ENCODE results near the gene EMP1. TPM values are rescaled to one million over a fixed set of nuclear protein-coding genes. Genes with fewer than 3 reads are reported as not detected.
A peak's percentile ranks its signal among the peaks of the same experiment; 100 is the strongest.

The EMP1 gene
- total RNA-seq, 1 experiment from 2014 or later = 193 TPM

DNA sequence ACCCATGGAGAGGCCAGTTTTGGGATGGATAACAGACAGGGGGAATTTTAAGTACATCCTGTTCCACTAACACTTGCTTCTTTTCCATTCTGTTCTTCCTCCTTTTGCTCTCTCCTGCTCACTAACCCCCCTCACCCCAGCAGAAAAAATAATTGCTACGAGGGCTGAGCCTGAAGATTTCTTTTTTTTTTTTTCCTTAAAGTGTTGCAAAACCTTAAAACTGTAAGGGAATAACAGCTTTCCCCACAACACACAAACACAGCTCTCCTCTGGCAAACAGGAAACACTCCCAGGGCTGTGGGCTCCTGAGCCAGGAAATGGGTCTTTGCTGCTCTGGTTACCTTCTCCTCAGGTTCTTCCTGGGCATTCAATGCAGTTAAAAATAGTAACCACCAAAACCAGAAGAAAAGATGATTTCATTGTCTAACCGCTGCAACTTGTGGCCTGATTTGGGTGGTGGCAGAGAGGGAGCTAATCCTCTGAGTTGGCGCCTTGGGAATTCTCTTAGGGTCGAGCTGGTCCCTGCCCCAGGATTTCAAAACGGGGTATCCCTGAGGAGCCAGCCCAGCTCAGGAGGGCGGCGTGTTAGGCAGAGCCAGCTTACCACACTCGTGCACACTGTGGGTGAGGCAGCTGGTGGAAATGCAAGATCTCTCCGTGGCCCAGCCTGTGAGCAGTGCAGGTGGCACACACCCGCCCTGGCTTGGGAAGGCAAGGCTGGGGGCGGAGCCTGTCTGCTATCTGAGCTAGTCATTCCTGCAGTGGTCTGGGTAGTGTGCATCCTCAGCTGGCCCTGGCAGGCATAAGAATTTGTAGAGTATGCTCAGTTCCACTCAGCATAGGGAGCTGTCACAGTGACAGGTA lies 17.1 kb upstream of the EMP1 start:
- Mint-ChIP-seq H3K4me1 (ENCODE audit: insufficient read depth, unreplicated experiment) (peaks cover 24% of the 10 kb centered on the region), H3K9me3 (ENCODE audit: unreplicated experiment) (no peaks in the 10 kb centered on the region), H3K27ac (ENCODE audit: low read depth, unreplicated experiment) (peak overlapping the region; percentile 69), H3K36me3 (ENCODE audit: insufficient read depth, unreplicated experiment) (no peaks in the 10 kb centered on the region), H3K4me3 (ENCODE audit: unreplicated experiment) (peak overlapping the region; percentile 49), H3K27me3 (ENCODE audit: insufficient read depth, unreplicated experiment) (no peaks in the 10 kb centered on the region)
- TF ChIP-seq, protein P1, sequence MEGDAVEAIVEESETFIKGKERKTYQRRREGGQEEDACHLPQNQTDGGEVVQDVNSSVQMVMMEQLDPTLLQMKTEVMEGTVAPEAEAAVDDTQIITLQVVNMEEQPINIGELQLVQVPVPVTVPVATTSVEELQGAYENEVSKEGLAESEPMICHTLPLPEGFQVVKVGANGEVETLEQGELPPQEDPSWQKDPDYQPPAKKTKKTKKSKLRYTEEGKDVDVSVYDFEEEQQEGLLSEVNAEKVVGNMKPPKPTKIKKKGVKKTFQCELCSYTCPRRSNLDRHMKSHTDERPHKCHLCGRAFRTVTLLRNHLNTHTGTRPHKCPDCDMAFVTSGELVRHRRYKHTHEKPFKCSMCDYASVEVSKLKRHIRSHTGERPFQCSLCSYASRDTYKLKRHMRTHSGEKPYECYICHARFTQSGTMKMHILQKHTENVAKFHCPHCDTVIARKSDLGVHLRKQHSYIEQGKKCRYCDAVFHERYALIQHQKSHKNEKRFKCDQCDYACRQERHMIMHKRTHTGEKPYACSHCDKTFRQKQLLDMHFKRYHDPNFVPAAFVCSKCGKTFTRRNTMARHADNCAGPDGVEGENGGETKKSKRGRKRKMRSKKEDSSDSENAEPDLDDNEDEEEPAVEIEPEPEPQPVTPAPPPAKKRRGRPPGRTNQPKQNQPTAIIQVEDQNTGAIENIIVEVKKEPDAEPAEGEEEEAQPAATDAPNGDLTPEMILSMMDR (IDR thresholded peaks at IDR 0.05; ENCODE audit: unreplicated experiment) = no peak
- no TSS peak for BruUV-seq (replicated peaks)
- intact Hi-C loops (cut with micrococcal nuclease) = no loop called here
- ChIA-PET POLR2A (interaction anchor here (0.6 to 11.1 kb wide), 16 partner anchors 10 to 455 kb away, joined by 3 to 364 read pairs (median 4); partner anchors contain the start of gene EMP1), CTCF (interaction anchor here (0.6 to 2.8 kb wide), 9 partner anchors 8 to 286 kb away, joined by 3 to 21 read pairs (median 4); partner anchors contain the start of gene EMP1)
- peak; percentile 64 for DNase-seq (ENCODE audit: unreplicated experiment)

DNA sequence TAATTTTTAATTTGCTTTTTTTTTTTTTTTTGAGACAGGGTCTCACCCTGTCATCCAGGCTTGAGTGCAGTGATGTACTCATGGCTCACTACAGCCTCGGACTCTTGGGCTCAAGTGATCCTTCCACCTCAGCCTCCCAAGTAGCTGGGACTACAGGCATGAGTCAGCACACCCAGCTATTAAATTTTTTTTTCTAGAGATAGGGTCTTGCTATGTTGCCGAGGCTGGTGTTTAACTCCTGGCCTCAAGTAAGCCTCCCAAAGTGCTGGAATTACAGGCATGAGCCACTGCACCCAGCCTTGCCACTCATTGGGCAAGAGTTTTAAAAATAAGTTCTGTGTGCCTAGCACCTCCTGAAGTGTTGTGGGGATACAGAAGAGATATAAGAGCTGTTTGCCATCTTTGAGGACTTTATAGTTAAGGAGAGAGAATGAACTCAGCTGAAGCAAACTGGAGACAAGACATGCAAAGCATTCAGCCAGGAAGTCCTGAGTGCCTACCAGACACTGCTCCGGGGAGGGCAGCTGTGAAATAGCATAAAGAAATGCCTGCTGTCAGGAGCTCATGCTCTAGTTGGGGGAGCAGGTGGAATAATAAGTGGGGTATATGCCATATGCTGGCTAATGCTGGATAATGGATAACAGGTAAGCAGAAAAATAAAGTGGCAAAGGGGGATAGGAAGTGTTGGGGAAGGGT lies 15.0 kb upstream of the EMP1 start:
- Mint-ChIP-seq H3K9me3 (ENCODE audit: unreplicated experiment) (no peaks in the 10 kb centered on the region), H3K4me1 (ENCODE audit: insufficient read depth, unreplicated experiment) (peaks cover 21% of the 10 kb centered on the region), H3K4me3 (ENCODE audit: unreplicated experiment) (no peak overlapping the region), H3K27ac (ENCODE audit: low read depth, unreplicated experiment) (no peak overlapping the region), H3K36me3 (ENCODE audit: insufficient read depth, unreplicated experiment) (no peaks in the 10 kb centered on the region), H3K27me3 (ENCODE audit: insufficient read depth, unreplicated experiment) (no peaks in the 10 kb centered on the region)
- BruUV-seq (replicated peaks) = no TSS peak
- ChIA-PET CTCF (interaction anchor here (0.8 to 1.0 kb wide), 3 partner anchors 15 to 143 kb away, joined by 3 to 4 read pairs (median 3); partner anchors contain the start of gene EMP1), POLR2A (interaction anchor here (0.9 to 11.1 kb wide), 2 partner anchors 10 to 18 kb away, joined by 3 to 364 read pairs; partner anchors contain the start of gene EMP1)
- DNase-seq (ENCODE audit: unreplicated experiment) = no peak
- TF ChIP-seq, protein P1 (IDR thresholded peaks at IDR 0.05; ENCODE audit: unreplicated experiment) = no peak
- intact Hi-C loops (cut with micrococcal nuclease) = no loop called here

DNA sequence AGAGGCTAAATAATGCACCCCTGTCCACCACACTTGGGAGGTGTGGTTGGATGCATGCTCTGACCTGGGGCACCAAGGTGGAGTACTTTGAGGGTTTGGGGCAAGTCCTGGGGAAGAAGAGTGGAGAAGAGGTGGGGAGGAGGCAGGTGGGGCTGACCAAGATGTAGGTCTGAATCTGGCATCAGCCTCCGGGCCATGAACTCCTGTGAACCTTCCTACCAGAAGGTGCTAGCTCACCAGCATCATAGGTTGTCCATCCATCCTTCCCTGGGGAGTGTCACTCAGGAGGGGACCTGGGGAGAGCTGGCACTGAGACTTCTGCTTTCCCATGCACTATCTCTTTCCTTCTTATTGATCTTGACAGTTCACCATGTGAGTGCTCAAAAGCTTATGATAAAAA lies 13.6 kb upstream of the EMP1 start:
- Mint-ChIP-seq H3K4me3 (ENCODE audit: unreplicated experiment) (no peak overlapping the region), H3K27me3 (ENCODE audit: insufficient read depth, unreplicated experiment) (no peaks in the 10 kb centered on the region), H3K9me3 (ENCODE audit: unreplicated experiment) (no peaks in the 10 kb centered on the region), H3K27ac (ENCODE audit: low read depth, unreplicated experiment) (no peak overlapping the region), H3K36me3 (ENCODE audit: insufficient read depth, unreplicated experiment) (no peaks in the 10 kb centered on the region), H3K4me1 (ENCODE audit: insufficient read depth, unreplicated experiment) (peaks cover 33% of the 10 kb centered on the region)
- ChIA-PET CTCF (no interaction called here), POLR2A (interaction anchor here (0.7 to 17.4 kb wide), 3 partner anchors 6 to 15 kb away, joined by 3 to 364 read pairs (median 4); no protein-coding TSS in a partner anchor)
- TF ChIP-seq, protein P1 (IDR thresholded peaks at IDR 0.05; ENCODE audit: unreplicated experiment) = no peak
- intact Hi-C loops (cut with micrococcal nuclease) = no loop called here
- BruUV-seq (replicated peaks) = no TSS peak
- no peak for DNase-seq (ENCODE audit: unreplicated experiment)

DNA sequence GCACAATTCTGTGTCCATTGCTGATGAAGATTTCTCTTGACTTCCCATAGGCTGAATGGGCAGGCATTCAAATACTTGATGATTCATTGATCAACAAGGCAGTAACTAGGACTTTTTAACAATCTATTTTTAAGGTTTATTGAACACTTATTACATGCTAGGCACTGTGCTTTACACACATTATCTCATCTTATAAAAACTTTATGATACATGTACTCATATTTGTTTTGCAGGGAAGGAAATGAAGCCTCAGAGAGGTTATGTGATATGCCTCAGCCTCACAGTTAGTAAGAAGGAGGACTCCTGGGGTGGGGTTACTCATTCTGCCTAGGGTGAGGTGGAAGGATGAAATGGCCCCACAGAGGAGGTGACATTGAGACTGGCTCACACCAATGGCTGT lies 12.9 kb upstream of the EMP1 start:
- ChIA-PET POLR2A (interaction anchor here (0.7 to 17.4 kb wide), 4 partner anchors 7 to 14 kb away, joined by 3 to 364 read pairs (median 4); no protein-coding TSS in a partner anchor), CTCF (no interaction called here)
- intact Hi-C loops (cut with micrococcal nuclease) = no loop called here
- no peak overlapping the region for H3K4me3 Mint-ChIP-seq (ENCODE audit: unreplicated experiment)
- TF ChIP-seq, protein P1 (IDR thresholded peaks at IDR 0.05; ENCODE audit: unreplicated experiment) = no peak
- no TSS peak for BruUV-seq (replicated peaks)
- peaks cover 38% of the 10 kb centered on the region for H3K4me1 Mint-ChIP-seq (ENCODE audit: insufficient read depth, unreplicated experiment)
- no peaks in the 10 kb centered on the region for H3K27me3 Mint-ChIP-seq (ENCODE audit: insufficient read depth, unreplicated experiment)
- no peaks in the 10 kb centered on the region for H3K9me3 Mint-ChIP-seq (ENCODE audit: unreplicated experiment)
- H3K36me3 Mint-ChIP-seq (ENCODE audit: insufficient read depth, unreplicated experiment) = no peaks in the 10 kb centered on the region
- no peak for DNase-seq (ENCODE audit: unreplicated experiment)
- no peak overlapping the region for H3K27ac Mint-ChIP-seq (ENCODE audit: low read depth, unreplicated experiment)
